ENCODE data around the gene PGC.

Gene PGC

GRCh38 chr6:41791305-41791704 lies 44.1 kb upstream of the PGC start:
- DNase-seq = no peak
- no peaks in the 10 kb centered on the region for H3K36me3 ChIP-seq (replicated peaks; ENCODE audit: insufficient read depth, low read length)
- H3K27me3 ChIP-seq (replicated peaks; ENCODE audit: insufficient read depth, low read length) = no peaks in the 10 kb centered on the region
- no peak overlapping the region for H3K4me3 ChIP-seq (ENCODE audit: low read length)
- no peak overlapping the region for H3K4me2 ChIP-seq (ENCODE audit: low read depth, low read length)
- no peaks in the 10 kb centered on the region for H4K20me1 ChIP-seq (ENCODE audit: insufficient read depth, low read length)
- peaks cover 22% of the 10 kb centered on the region for H3K79me2 ChIP-seq (ENCODE audit: low read length)
- no peak overlapping the region for H3K27ac ChIP-seq (ENCODE audit: low read length)
- H3K4me1 ChIP-seq (ENCODE audit: low read length) = 0 out of 2 replicates have a peak, but pooled peaks cover 3% of the 10 kb centered on the region
- H3K9me3 ChIP-seq (replicated peaks; ENCODE audit: insufficient read depth, low read length) = no peaks in the 10 kb centered on the region
- H3K9ac ChIP-seq (ENCODE audit: low read length) = no peak overlapping the region
- H3F3A ChIP-seq (ENCODE audit: insufficient read depth, low read length) = peaks cover 8% of the 10 kb centered on the region
- no peak overlapping the region for H2AFZ ChIP-seq (ENCODE audit: low read length)
- TF ChIP-seq EZH2phosphoT487 (IDR thresholded peaks at IDR 0.05; ENCODE audit: low read length) = no peak
- no peak for TF ChIP-seq EZH2 (optimal IDR thresholded peaks at IDR 0.05; ENCODE audit: low read depth, low read length)
- TF ChIP-seq, protein P1, sequence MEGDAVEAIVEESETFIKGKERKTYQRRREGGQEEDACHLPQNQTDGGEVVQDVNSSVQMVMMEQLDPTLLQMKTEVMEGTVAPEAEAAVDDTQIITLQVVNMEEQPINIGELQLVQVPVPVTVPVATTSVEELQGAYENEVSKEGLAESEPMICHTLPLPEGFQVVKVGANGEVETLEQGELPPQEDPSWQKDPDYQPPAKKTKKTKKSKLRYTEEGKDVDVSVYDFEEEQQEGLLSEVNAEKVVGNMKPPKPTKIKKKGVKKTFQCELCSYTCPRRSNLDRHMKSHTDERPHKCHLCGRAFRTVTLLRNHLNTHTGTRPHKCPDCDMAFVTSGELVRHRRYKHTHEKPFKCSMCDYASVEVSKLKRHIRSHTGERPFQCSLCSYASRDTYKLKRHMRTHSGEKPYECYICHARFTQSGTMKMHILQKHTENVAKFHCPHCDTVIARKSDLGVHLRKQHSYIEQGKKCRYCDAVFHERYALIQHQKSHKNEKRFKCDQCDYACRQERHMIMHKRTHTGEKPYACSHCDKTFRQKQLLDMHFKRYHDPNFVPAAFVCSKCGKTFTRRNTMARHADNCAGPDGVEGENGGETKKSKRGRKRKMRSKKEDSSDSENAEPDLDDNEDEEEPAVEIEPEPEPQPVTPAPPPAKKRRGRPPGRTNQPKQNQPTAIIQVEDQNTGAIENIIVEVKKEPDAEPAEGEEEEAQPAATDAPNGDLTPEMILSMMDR (IDR thresholded peaks at IDR 0.05; ENCODE audit: low read length) = no peak
- H3K9me2 ChIP-seq (replicated peaks; ENCODE audit: insufficient read depth, low read length) = no peaks in the 10 kb centered on the region

- no peak overlapping the region for H3K9ac ChIP-seq (ENCODE audit: low read length)
Measured at GRCh38 chr6:41790045-41790444, 42.8 kb upstream of the PGC start.

GRCh38 chr6:41789390-41789724 lies 42.2 kb upstream of the PGC start:
- Histone ChIP-seq H3K36me3 (replicated peaks; ENCODE audit: insufficient read depth, low read length) (no peaks in the 10 kb centered on the region), H3K79me2 (ENCODE audit: low read length) (peaks cover 22% of the 10 kb centered on the region), H3K9ac (ENCODE audit: low read length) (no peak overlapping the region), H3K9me2 (replicated peaks; ENCODE audit: insufficient read depth, low read length) (no peaks in the 10 kb centered on the region), H3K4me3 (ENCODE audit: low read length) (no peak overlapping the region), H2AFZ (ENCODE audit: low read length) (no peak overlapping the region), H3K27me3 (replicated peaks; ENCODE audit: insufficient read depth, low read length) (peaks cover 15% of the 10 kb centered on the region), H3K9me3 (replicated peaks; ENCODE audit: insufficient read depth, low read length) (no peaks in the 10 kb centered on the region), H3K4me2 (ENCODE audit: low read depth, low read length) (peak overlapping the region; percentile 13; the same call in 1 of the 2 replicates), H4K20me1 (ENCODE audit: insufficient read depth, low read length) (no peaks in the 10 kb centered on the region), H3K4me1 (ENCODE audit: low read length) (peaks cover 7% of the 10 kb centered on the region; the same call in 1 of the 2 replicates), H3F3A (ENCODE audit: insufficient read depth, low read length) (peaks cover 8% of the 10 kb centered on the region), H3K27ac (ENCODE audit: low read length) (no peak overlapping the region)
- no peak for TF ChIP-seq EZH2phosphoT487 (IDR thresholded peaks at IDR 0.05; ENCODE audit: low read length)
- TF ChIP-seq EZH2 (optimal IDR thresholded peaks at IDR 0.05; ENCODE audit: low read depth, low read length) = no peak
- TF ChIP-seq, protein P1 (IDR thresholded peaks at IDR 0.05; ENCODE audit: low read length) = no peak
- DNase-seq = no peak

More at GRCh38 chr6:41790045-41790444, 42.8 kb upstream of the PGC start:
- Histone ChIP-seq H2AFZ (ENCODE audit: low read length) (no peak overlapping the region), H3K79me2 (ENCODE audit: low read length) (peaks cover 22% of the 10 kb centered on the region), H3K27ac (ENCODE audit: low read length) (no peak overlapping the region), H3K4me1 (ENCODE audit: low read length) (peaks cover 7% of the 10 kb centered on the region; the same call in 1 of the 2 replicates), H3K9me3 (replicated peaks; ENCODE audit: insufficient read depth, low read length) (no peaks in the 10 kb centered on the region), H3K4me3 (ENCODE audit: low read length) (no peak overlapping the region), H3K9me2 (replicated peaks; ENCODE audit: insufficient read depth, low read length) (no peaks in the 10 kb centered on the region), H3K4me2 (ENCODE audit: low read depth, low read length) (no peak overlapping the region), H3F3A (ENCODE audit: insufficient read depth, low read length) (peaks cover 8% of the 10 kb centered on the region), H3K36me3 (replicated peaks; ENCODE audit: insufficient read depth, low read length) (no peaks in the 10 kb centered on the region), H4K20me1 (ENCODE audit: insufficient read depth, low read length) (no peaks in the 10 kb centered on the region), H3K27me3 (replicated peaks; ENCODE audit: insufficient read depth, low read length) (peaks cover 9% of the 10 kb centered on the region)
- no peak for DNase-seq
- TF ChIP-seq EZH2 (optimal IDR thresholded peaks at IDR 0.05; ENCODE audit: low read depth, low read length) (no peak), EZH2phosphoT487 (IDR thresholded peaks at IDR 0.05; ENCODE audit: low read length) (no peak)

- TF ChIP-seq EZH2 (optimal IDR thresholded peaks at IDR 0.05; ENCODE audit: low read depth, low read length) = no peak
- TF ChIP-seq, protein P1 (IDR thresholded peaks at IDR 0.05; ENCODE audit: low read length) = peak; percentile 68
- peak within 1 kb of the TSS; percentile 94 for H3K4me3 ChIP-seq (ENCODE audit: low read length)
Measured at GRCh38 chr6:41787219-41787917, 40.2 kb upstream of the PGC start, which contains the start of gene TOMM6. TOMM6 (plus strand) TSS chr6:41787694; CDS start chr6:41787698, 4 bp downstream.

More at GRCh38 chr6:41787219-41787917, 40.2 kb upstream of the PGC start, which contains the start of gene TOMM6:
- Histone ChIP-seq H3K27me3 (replicated peaks; ENCODE audit: insufficient read depth, low read length) (peaks cover 35% of the 10 kb centered on the region), H3K9me2 (replicated peaks; ENCODE audit: insufficient read depth, low read length) (no peaks in the 10 kb centered on the region), H4K20me1 (ENCODE audit: insufficient read depth, low read length) (no peaks in the 10 kb centered on the region), H3K79me2 (ENCODE audit: low read length) (peaks cover 22% of the 10 kb centered on the region), H3K9me3 (replicated peaks; ENCODE audit: insufficient read depth, low read length) (no peaks in the 10 kb centered on the region), H2AFZ (ENCODE audit: low read length) (peak within 1 kb of the TSS; percentile 91), H3K36me3 (replicated peaks; ENCODE audit: insufficient read depth, low read length) (no peaks in the 10 kb centered on the region), H3K9ac (ENCODE audit: low read length) (peak within 1 kb of the TSS; percentile 92), H3K4me2 (ENCODE audit: low read depth, low read length) (peak within 1 kb of the TSS; percentile 90), H3K4me1 (ENCODE audit: low read length) (peaks cover 7% of the 10 kb centered on the region; the same call in 1 of the 2 replicates), H3K27ac (ENCODE audit: low read length) (peak within 1 kb of the TSS; percentile 70), H3F3A (ENCODE audit: insufficient read depth, low read length) (peaks cover 8% of the 10 kb centered on the region)
- peak; percentile 92 for DNase-seq

Data from MM.1S (cell line).